Measurements from ENCODE around the gene C1QL3.

DNA sequence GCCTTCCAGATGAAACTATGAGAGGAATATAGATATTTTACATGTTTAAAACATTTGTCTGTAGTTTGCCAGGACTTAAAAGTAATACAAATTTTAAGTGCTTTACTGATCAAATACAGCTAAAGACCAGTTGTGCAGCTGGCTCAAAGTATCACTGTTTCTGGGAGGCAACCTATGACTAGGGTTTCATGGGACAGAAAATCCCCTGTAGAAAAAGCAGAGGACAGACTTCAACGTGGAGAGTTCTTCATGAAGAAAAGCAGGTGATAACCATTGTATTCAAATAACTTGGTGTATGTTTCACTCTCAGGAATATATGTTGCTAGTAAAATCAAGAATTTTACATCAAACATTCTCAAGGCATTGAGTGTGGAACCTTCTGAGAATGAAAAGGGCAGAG is 43.9 kb downstream of the C1QL3 start:
- TF ChIP-seq, protein P1, sequence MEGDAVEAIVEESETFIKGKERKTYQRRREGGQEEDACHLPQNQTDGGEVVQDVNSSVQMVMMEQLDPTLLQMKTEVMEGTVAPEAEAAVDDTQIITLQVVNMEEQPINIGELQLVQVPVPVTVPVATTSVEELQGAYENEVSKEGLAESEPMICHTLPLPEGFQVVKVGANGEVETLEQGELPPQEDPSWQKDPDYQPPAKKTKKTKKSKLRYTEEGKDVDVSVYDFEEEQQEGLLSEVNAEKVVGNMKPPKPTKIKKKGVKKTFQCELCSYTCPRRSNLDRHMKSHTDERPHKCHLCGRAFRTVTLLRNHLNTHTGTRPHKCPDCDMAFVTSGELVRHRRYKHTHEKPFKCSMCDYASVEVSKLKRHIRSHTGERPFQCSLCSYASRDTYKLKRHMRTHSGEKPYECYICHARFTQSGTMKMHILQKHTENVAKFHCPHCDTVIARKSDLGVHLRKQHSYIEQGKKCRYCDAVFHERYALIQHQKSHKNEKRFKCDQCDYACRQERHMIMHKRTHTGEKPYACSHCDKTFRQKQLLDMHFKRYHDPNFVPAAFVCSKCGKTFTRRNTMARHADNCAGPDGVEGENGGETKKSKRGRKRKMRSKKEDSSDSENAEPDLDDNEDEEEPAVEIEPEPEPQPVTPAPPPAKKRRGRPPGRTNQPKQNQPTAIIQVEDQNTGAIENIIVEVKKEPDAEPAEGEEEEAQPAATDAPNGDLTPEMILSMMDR (IDR thresholded peaks at IDR 0.05) = no peak
- TF ChIP-seq EZH2 (IDR thresholded peaks at IDR 0.05) = no peak
